ES-I3 (cell line): ENCODE results near the gene TMEM147.

ENCODE experiments used
- H3K36me3 ChIP-seq: 2 replicates; pipeline ENCODE4 v1.6.1; 2013; ENCODE audit warnings: mild to moderate bottlenecking, low read length, control low read depth, moderate library complexity; ENCODE audit not compliant: insufficient read depth
- H3K4me1 ChIP-seq: 2 replicates; pipeline ENCODE4 v1.6.1; 2013; ENCODE audit warnings: mild to moderate bottlenecking, control low read depth, low read length; ENCODE audit not compliant: insufficient read depth
- H3K9ac ChIP-seq: 2 replicates; pipeline ENCODE4 v1.6.1; 2013; ENCODE audit warnings: low read depth, mild to moderate bottlenecking, low read length, moderate library complexity
- H3K9me3 ChIP-seq: 2 replicates; pipeline ENCODE4 v1.6.1; 2013; ENCODE audit warnings: mild to moderate bottlenecking, low read length, moderate library complexity; ENCODE audit not compliant: control insufficient read depth, insufficient read depth

The TMEM147 gene

DNA sequence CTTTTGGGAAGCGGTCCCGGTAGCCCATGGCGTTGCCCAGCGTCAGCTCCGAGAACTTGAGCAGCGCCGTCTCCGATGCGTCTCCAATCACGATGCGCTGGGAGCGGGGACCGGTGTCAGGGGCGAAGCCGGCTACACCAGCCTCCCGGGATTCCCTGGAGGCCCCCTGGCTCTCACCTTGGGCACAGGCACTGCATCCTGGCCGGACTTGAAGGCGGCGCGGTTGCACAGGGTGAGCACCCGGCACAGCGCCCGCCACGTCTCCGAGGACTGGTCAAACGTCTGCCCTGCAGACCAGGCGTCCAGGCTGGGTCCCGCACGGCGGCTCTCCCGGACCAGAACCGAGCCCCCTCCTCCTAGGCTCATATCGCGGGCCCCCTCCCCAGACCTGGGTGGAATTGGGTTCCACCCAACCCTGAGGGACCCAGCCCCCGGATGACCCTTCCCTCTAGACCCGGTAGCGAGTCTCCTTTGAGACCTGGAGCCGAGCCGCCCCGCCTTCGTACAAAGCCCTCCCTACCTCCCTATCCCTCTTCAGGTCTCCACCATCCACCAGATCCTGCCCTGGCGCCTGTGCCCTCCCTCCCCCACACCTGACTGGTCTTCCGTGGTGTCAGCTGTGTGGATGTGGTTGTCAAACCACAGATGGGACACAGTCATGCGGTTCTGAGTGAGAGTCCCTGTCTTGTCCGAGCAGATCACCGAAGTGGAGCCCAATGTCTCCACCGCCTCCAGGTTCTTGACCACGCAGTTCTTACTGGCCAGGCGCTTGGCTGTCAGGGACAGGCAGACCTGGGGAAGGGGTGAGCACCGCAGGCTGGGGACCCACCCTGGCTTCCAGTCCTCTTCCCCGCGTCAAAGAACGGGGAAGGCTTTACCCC lies 13.2 kb downstream of the TMEM147 start:
- Histone ChIP-seq H3K9ac (peak overlapping the region; percentile 58; the same call in 1 of the 2 replicates), H3K9me3 (no peaks in the 10 kb centered on the region), H3K36me3 (no peaks in the 10 kb centered on the region), H3K4me1 (no peaks in the 10 kb centered on the region)

GRCh38 chr19:35559281-35559659 lies 13.8 kb downstream of the TMEM147 start:
- H3K9me3 ChIP-seq = no peaks in the 10 kb centered on the region

GRCh38 chr19:35559781-35560180 lies 14.4 kb downstream of the TMEM147 start:
- Histone ChIP-seq H3K9ac (no peak overlapping the region), H3K4me1 (no peaks in the 10 kb centered on the region), H3K36me3 (no peaks in the 10 kb centered on the region), H3K9me3 (no peaks in the 10 kb centered on the region)

More at GRCh38 chr19:35559281-35559659, 13.8 kb downstream of the TMEM147 start:
- Histone ChIP-seq H3K36me3 (no peaks in the 10 kb centered on the region), H3K9ac (no peak overlapping the region), H3K4me1 (no peaks in the 10 kb centered on the region)

GRCh38 chr19:35560271-35560670 lies 14.8 kb downstream of the TMEM147 start:
- Histone ChIP-seq H3K36me3 (no peaks in the 10 kb centered on the region), H3K4me1 (no peaks in the 10 kb centered on the region), H3K9ac (no peak overlapping the region), H3K9me3 (no peaks in the 10 kb centered on the region)

GRCh38 chr19:35560677-35561076 lies 15.3 kb downstream of the TMEM147 start:
- Histone ChIP-seq H3K36me3 (no peaks in the 10 kb centered on the region), H3K9me3 (no peaks in the 10 kb centered on the region), H3K4me1 (no peaks in the 10 kb centered on the region), H3K9ac (no peak overlapping the region)

GRCh38 chr19:35561436-35561835 lies 16.0 kb downstream of the TMEM147 start:
- H3K9me3 ChIP-seq = no peaks in the 10 kb centered on the region
- H3K9ac ChIP-seq = no peak overlapping the region
- H3K4me1 ChIP-seq = no peaks in the 10 kb centered on the region
- H3K36me3 ChIP-seq = no peaks in the 10 kb centered on the region

DNA sequence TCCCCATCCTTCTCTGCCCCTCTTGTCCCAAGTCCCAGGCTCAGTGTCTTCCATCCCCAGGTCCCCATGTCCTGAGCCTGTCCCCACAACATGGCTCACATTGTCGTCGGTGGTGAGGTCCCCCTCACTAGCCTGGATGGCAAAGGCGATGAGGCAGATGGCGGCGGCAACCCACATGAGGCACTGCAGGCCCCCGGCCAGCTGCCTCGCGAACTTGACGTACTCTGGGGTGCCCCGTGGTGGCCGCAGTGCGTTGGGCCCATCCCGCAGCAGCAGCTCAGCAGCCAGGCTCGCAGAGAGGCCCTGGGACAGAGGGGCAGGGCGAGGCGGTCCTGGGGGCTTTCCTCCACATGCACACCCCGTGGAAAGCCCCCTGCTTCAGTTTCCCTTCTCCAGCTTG lies 16.9 kb downstream of the TMEM147 start:
- Histone ChIP-seq H3K9ac (no peak overlapping the region), H3K4me1 (no peaks in the 10 kb centered on the region), H3K9me3 (no peaks in the 10 kb centered on the region), H3K36me3 (no peaks in the 10 kb centered on the region)

GRCh38 chr19:35562776-35563175 lies 17.4 kb downstream of the TMEM147 start:
- Histone ChIP-seq H3K9me3 (no peaks in the 10 kb centered on the region), H3K36me3 (no peaks in the 10 kb centered on the region), H3K4me1 (no peaks in the 10 kb centered on the region), H3K9ac (no peak overlapping the region)

GRCh38 chr19:35563207-35563829 lies 17.9 kb downstream of the TMEM147 start, which contains the start of gene ATP4A:
TSS of gene ATP4A (minus strand) at chr19:35563658. CDS start at chr19:35563629, 29 bp downstream.
- Histone ChIP-seq H3K9me3 (no peaks in the 10 kb centered on the region), H3K36me3 (no peaks in the 10 kb centered on the region), H3K4me1 (no peaks in the 10 kb centered on the region), H3K9ac (no peak within 1 kb of the TSS)

- H3K9ac ChIP-seq = no peak overlapping the region
- H3K4me1 ChIP-seq = no peaks in the 10 kb centered on the region
These were observed 19.8 kb downstream of the TMEM147 start for GRCh38 chr19:35565016-35565856.

DNA sequence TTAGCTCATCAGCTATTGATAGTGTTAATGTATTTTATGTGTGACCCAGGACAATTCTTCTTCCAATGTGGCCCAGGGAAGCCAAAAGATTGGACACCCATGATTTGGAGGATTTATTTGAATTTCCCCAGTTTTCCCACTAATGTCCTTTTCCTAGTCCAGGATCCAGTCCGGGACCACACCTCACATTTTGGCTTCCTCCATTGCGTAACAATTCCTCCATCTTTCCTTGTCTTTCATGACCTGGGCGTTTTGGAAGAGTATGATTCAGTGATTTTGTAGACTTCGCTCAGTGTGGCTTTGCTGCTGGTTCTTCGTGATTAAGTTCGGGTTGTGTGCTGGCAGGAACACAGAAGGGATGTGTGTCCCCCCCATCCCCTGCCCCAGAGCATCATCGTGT lies 21.3 kb downstream of the TMEM147 start:
- H3K9ac ChIP-seq = no peak overlapping the region
- H3K36me3 ChIP-seq = no peaks in the 10 kb centered on the region
- no peaks in the 10 kb centered on the region for H3K9me3 ChIP-seq
- H3K4me1 ChIP-seq = no peaks in the 10 kb centered on the region

More at GRCh38 chr19:35565016-35565856, 19.8 kb downstream of the TMEM147 start:
- Histone ChIP-seq H3K9me3 (no peaks in the 10 kb centered on the region), H3K36me3 (no peaks in the 10 kb centered on the region)

- Histone ChIP-seq H3K4me1 (no peaks in the 10 kb centered on the region), H3K9me3 (no peaks in the 10 kb centered on the region), H3K9ac (no peak overlapping the region)
These were observed 23.9 kb downstream of the TMEM147 start for GRCh38 chr19:35569281-35569781.

GRCh38 chr19:35571406-35571965 lies 26.1 kb downstream of the TMEM147 start:
- Histone ChIP-seq H3K9ac (no peak overlapping the region), H3K36me3 (no peaks in the 10 kb centered on the region), H3K9me3 (peaks cover 2% of the 10 kb centered on the region; the same call in 1 of the 2 replicates)

More at GRCh38 chr19:35569281-35569781, 23.9 kb downstream of the TMEM147 start:
- no peaks in the 10 kb centered on the region for H3K36me3 ChIP-seq

GRCh38 chr19:35577918-35578317 lies 32.5 kb downstream of the TMEM147 start:
- peaks cover 2% of the 10 kb centered on the region; the same call in 1 of the 2 replicates for H3K9me3 ChIP-seq
- no peaks in the 10 kb centered on the region for H3K4me1 ChIP-seq
- H3K36me3 ChIP-seq = no peaks in the 10 kb centered on the region
- H3K9ac ChIP-seq = no peak overlapping the region

More at GRCh38 chr19:35571406-35571965, 26.1 kb downstream of the TMEM147 start:
- H3K4me1 ChIP-seq = no peaks in the 10 kb centered on the region
